ENCODE measurements around the gene ZNF426.
A peak's percentile ranks its signal among the peaks of the same experiment; 100 is the strongest.
"Not testable (repeated sequence)": the region's sequence is repeated elsewhere in the genome, so short reads cannot be mapped to it uniquely, and the experiment has no call there.

Gene ZNF426

DNA sequence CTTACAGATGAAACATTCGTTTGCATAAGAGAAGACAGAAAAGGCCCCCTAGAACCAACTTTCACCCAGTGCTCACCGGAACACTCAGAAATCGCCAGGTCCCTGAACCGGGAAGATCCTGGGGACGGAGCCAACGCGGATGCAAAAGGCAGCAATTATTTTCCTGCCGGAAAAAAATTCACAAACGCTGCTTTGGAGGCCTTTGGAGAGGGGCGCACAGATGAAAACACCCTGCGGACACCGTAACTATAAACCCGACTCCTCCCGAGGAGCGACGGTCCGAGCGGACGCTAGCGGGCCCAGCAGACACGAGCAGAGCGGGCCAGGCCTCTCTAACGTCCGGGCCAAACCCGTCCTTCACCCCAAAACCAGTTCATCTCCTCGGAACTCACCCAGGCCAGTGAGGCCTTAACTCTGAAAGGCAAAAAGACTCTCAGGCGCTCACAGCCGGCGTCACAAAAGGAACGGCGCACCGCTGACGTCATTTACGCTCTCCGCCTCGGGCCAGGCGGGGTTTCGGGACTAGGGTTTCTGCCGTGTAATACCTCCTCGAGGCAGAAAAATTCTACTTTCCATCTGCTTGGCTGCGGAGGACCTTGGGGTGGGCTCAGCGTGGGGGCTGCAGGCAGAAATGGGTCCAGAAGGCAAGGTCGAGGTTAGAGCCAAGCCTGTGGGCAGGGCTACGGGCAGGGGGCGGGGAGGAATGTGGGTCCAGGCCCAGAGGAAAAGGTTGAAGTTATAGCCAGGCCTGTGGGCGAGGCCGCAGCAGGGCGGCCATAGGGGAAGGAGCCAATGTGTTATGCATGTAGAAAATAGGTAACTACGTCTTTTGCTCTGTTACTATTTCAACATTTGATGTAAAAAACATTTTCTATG, at the start of gene ZNF426:
Gene ZNF426, minus strand, starts transcription at position 463 of the 876 bp plus-strand sequence. CDS start 2,413 bp downstream, outside the sequence.
- DNase-seq (ENCODE audit: low read depth in 4 of 4, low spot score in 1 of 4), result peak; percentile 72 to 83 (median 76)

DNA sequence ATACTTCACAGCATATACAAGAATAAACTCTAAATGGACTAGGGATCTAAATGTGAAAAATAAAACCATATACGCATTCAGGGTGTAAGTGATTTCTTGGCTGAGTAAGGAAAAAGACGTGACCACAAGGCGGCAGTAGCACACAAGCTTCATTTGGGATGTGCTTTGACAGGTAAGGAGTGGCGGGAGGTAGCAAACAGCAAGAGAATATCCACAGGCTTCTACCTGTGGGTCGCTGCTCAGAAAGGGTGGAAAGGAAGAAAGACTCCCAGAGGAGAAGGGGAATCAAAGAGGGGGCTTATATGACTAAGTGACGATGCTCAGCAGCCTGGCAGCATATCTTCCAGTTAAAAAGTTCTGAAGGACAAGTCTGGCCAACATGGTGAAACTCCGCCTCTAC, 48.3 kb upstream of the ZNF426 start:
- peak; percentile 47 to 65 (median 62) for DNase-seq (ENCODE audit: low read depth in 4 of 4, low spot score in 1 of 4)

DNA sequence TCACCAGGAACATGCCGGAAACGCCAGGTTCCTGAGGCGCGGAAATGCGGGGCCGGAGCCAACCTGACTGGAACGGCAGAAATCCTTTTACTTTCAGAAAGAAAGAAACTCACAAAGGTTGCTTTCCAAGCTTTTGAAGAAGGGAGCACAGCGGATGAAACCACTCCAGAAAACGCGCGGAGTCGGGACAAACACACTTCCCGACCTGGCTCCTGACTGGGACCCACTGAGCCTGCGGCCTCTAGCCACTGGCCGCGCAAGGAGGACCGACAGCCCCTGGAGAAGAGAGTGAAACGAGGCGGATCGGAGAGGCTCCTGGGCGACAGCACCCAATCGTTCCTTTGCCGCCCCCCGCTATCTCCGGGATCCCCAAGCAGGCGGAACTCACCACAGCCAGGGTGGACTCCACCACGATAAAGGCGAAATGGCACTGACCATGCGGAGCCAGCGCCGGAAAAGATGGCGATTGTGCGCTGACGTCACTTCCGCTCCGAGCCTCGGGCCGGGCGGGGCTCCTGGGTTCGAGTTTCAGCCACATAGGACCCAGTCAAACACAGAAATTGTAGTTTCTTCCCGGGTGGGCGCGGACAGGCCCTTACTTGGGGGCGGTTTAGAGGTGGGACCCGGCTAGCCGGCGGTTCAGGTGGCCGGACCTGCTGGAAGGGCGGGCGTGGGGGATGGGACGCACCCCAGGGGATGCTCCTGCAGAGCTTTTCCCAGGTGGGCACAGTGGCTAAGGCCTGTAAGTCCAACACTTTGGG, 45.8 kb upstream of the ZNF426 start, which contains the start of gene ZNF121:
Gene ZNF121, minus strand, starts transcription at position 432 of the 761 bp plus-strand sequence. CDS start 16,407 bp downstream, outside the sequence.
- DNase-seq (ENCODE audit: low read depth in 4 of 4, low spot score in 1 of 4), result peak; percentile 66 to 79 (median 72)

DNA sequence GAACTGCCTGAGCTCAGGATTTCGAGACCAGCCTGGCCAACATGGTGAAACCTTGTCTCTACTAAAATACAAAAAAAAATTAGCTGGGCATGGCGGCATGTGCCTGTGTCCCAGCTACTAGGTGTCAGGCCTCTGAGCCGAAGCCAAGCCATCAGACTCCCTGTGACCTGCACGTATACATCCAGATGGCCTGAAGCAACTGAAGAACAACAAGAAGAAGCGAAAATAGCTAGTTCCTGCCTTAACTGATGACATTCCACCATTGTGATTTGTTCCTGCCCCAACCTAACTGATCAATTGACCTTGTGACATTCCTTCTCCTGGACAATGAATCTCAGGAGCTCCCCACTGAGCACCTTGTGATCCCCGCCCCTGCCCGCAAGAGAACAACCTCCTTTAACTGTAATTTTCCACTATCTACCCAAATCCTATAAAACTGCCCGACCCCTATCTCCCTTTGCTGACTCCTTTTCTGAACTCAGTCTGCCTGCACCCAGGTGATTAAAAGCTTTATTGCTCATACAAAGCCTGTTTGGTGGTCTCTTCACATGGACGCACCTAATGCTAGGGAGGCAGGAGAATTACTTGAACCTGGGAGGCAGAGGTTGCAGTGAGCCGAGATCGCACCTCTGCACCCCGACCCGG, 43.8 kb upstream of the ZNF426 start:
- DNase-seq (ENCODE audit: low read depth in 4 of 4, low spot score in 1 of 4), result not testable (repeated sequence)

DNA sequence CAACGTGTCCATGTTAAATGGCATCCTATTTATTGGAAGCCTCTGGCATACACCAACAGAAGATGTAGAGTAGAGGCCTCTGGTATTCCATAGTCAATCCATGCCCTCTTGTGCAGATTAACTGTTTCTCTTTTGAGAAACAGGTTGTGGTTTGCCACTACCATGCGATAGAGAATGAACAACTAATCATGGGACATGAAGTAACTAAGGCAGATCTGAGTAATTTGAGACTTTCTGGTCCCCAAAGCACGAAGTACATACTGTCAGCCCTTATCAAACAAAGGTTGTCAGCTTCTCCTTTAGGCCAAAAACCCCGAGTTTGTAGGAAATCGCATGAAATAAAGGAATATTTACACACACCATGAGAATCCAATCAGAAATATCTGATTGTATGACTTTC, 42.3 kb upstream of the ZNF426 start:
- no peak for DNase-seq (ENCODE audit: low read depth in 4 of 4, low spot score in 1 of 4)

DNA sequence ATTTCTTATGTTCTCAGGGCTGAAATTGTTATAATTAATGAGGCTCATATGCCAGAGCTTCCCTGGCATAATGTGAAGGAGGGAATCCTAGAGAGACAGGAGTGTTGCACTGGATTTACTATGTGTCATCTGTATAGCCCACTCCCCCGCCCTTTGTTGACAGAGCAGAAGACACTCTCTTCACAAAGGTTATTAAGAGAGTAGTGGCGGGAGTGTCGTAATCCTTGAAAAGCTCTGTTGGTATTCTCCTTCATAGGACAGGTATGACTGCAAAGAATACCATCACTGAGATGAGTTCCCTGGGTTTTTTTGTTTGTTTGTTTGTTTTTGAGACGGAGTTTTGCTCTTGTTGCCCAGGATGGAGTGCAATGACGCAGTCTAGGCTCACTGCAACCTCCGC, 31.8 kb upstream of the ZNF426 start:
- no peak for DNase-seq (ENCODE audit: low read depth in 4 of 4, low spot score in 1 of 4)

DNA sequence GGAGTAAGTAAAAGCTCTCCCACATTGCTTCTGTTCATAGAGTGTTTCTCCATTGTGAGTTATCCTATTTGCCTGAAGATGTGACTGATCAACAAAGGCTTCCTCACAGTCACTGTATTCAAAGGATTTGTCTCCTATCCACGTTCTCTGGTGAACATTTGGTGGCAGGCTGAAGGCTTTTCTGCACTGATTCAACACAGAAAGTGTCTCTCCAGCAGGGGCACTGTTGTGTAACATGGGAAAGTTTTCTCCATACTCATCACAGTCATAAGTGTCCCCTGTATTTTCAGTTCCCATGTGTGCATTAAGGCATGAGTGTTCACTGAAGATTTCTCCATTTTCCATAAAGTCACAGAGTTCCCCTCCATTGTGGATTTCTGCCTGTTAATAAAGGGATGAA, 28.3 kb upstream of the ZNF426 start:
- no peak for DNase-seq (ENCODE audit: low read depth in 4 of 4, low spot score in 1 of 4)

DNA sequence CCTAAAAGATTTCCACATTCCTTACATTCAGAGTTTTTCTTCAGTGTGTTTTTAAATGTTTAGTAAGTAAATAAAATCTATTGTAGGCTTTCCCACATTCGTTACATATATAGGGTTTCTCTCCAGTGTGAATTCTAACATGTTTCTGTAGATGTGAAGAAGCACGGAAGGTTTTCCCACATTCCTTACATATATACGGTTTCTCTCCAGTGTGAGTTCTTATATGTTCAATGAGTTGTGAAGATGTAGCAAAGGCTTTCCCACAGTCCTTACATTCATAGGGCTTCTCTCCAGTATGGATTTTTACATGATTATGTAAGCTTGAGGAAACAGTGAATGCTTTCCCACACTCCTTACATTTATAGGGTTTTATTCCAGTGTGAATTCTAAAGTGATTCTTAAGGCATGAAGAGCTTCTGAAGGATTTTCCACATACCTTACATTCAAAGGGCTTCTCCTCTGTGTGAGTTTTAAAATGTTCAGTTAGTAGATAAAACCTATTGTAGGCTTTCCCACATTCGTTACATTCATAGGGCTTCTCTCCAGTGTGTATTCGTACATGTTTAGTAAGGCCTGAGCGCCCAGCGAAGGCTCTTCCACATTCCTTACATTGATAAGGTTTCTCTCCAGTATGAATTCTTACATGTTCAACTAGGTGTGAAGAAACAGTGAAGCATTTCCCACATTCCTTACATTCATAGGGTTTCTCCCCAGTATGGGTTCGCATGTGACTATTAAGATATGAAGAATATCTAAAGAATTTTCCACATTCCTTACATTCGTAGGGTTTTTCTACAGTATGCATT, 27.7 kb upstream of the ZNF426 start:
- no peak for DNase-seq (ENCODE audit: low read depth in 4 of 4, low spot score in 1 of 4)

DNA sequence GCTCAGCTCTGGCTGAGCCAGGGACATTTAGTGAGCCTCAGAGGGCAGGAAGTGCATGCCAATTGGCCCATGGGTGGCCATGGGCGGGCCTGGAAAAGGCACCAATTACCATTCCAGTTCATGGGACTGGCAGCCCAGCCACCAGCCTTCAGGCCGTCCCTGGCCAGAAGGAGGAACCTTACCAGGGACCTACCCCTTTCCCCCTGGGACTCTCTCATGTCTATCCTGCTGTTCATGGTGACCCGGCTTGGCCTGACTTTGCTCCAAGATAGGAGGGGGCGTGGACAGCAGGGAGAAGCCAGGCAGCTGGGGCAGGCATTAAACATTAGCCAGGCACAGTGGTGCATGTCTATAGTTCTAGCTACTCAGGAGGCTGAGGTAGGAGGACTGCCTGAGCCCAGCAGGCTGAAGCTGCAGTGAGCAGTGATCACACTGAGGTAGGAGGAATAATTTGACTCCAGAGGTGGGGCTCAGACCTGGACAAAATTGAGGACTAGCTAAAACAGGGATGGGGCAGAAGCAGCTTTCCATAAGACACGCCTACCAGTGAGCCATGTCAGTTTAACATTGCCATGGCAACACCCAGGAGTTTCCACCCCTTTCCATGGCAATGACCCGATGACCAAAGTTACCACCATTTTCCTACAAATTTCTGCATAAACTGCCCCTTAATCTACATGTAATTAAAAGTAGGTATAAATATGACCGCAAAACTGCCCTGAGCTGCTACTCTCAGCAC, 14.3 kb upstream of the ZNF426 start:
- DNase-seq (ENCODE audit: low read depth in 4 of 4, low spot score in 1 of 4), result no peak

DNA sequence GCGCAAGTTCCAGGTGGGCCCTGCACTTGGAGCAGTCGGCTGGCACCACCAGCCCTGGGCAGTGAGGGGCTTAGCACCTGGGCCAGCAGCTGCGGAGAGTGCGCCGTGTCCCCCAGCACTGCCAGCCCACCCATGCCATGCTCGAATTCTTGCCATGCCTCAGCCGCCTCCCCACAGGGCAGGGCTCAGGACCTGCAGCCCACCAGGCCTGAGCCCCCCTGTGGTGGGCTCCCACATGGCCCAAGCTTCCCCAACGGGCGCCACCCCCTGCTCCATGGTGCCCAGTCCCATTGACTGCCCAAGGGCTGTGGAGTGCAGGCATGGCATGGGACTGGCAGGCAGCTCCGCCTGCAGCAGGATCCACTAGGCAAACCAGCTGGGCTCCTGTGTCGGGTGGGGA, 9.4 kb upstream of the ZNF426 start:
- DNase-seq (ENCODE audit: low read depth in 4 of 4, low spot score in 1 of 4), result no peak

DNA sequence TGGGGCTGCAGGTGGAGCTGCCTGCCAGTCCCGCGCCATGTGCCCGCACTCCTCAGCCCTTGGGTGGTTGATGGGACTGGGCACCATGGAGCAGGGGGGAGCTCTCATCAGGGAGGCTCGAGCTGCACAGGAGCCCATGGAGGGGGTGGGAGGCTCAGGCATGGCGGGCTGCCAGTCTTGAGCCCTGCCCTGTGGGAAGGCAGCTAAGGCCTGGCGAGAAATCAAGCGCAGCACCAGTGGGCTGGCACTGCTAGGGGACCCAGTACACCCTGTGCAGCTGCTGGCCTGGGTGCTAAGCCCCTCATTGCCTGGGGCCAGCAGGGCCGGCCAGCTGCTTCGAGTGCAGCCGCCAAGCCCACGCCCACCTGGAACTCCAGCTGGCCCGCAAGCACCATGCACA, 2.8 kb upstream of the ZNF426 start:
- not testable (repeated sequence) for DNase-seq (ENCODE audit: low read depth in 4 of 4, low spot score in 1 of 4)

DNA sequence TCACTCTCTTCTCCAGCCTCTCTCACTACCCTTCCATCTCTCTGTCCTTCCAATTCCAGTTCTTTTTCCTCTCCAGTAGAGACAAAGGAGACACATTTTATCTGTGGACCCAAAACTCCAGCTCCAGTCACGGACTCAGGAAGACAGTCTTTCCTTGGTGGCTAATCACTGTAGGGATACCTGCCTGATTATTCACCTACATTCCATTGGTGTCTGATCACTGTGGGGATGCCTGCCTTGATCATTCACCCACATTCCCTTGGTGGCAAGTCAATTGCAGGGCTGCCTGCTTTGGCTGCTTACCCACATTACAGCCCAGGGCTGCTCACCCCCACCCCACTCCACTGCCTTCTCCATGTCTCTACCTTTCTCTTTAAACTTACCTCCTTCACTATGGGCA, 1.5 kb upstream of the ZNF426 start:
- not testable (repeated sequence) for DNase-seq (ENCODE audit: low read depth in 4 of 4, low spot score in 1 of 4)

DNA sequence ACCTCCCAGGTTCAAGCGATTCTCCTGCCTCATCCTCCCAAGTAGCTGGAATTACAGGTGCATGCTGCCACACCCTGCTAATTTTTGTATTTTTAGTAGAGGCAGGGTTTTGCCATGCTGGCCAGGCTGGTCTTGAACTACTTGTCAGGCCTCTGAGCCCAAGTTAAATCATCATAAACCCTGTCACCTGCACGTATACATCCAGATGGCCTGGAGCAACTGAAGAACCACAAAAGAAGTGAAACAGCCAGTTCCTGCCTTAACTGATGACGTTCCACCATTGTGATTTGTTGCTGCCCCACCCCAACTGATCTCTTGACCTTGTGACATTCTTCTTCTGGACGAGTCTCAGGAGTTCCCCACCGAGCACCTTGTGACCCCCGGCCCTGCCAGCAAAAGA, 756 bp upstream of the ZNF426 start:
- not testable (repeated sequence) for DNase-seq (ENCODE audit: low read depth in 4 of 4, low spot score in 1 of 4)

DNA sequence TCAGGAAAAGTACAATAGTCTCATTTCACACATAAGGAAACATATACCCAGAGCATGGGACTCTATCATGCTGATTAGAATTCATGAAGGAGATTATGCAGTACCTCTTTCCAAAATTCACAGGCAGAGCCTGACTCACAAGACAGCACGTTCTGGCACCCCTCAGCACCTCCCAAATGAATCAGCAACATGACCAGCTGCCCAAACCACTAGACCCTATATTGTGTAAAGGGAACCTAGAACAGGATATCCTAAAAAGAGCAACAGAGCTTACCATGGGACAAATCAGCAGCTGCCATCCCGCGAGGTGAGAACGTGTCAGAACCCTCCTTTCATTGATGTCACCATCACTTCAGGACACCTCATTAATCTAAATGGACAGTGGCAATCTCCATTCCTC, 2.5 kb downstream of the ZNF426 start:
- no peak for DNase-seq (ENCODE audit: low read depth in 4 of 4, low spot score in 1 of 4)

DNA sequence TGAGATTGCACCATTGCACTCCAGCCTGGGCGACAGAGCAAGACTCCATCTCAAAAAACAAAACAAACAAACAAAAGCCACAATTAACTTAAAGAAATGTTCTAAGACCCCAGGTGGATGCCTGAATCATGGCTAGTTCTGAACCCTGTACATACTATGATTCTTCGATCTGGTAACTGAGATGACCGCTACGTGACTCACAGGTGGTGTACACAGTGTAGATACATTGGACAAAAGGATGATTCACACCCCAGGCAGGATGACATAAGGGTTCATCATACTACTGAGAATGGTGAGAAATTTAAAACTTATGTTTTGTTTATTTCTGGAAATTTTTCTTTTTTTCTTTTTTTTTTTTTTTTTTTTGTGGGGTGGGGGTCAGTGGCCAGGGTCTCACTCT, 6.5 kb downstream of the ZNF426 start:
- no peak for DNase-seq (ENCODE audit: low read depth in 4 of 4, low spot score in 1 of 4)

DNA sequence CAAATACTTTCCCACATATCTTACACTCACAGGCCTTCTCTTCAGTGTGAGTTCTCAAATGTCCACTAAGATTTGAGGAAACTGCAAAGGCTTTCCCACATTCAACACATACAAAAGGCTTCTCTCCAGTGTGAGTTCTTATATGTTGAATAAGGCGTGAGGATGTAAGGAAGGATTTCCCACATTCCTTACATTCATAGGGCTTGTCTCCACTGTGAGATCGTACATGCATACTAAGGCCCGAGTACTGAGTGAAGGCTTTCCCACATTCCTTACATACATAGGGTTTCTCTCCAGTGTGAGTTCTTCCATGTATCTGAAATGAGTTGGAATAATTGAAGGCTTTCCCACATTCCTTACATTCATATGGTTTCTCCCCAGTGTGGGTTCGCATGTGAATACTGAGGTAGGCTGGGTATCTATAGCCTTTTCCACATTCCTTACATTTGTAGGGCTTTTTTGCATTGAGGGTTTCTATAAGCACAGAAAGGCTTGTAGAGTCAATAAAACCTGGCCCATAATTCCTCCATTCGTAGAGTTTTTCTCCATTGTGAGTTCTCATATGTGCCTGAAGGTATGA, 9.6 kb downstream of the ZNF426 start:
- no peak for DNase-seq (ENCODE audit: low read depth in 4 of 4, low spot score in 1 of 4)

DNA sequence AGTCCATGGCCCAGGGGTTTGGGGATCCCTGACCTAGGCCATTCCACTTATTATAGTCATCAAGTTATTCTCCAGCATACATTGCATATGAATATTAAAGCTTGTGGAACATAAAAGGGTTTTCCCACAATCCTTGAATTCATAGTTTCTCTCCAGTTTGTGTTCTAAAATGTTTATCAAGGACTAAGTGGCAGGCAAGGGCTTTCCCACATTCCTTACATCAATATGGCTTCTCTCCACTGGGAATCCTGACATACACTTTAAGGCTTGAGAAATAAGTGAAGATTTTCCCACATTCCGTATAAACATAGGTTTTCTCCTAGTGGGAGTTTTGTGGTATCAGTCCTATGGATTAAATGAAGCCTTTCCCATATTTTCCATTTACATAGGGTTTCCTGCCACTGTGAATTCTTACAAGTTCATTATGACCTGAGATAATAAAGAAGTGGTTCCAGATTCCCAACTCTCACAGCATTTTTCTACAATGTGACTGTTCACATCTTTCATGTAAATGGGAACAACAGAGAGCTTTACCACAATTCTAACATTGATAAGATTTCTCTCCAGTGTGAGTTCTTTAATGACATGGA, 14.5 kb downstream of the ZNF426 start:
- no peak for DNase-seq (ENCODE audit: low read depth in 4 of 4, low spot score in 1 of 4)

DNA sequence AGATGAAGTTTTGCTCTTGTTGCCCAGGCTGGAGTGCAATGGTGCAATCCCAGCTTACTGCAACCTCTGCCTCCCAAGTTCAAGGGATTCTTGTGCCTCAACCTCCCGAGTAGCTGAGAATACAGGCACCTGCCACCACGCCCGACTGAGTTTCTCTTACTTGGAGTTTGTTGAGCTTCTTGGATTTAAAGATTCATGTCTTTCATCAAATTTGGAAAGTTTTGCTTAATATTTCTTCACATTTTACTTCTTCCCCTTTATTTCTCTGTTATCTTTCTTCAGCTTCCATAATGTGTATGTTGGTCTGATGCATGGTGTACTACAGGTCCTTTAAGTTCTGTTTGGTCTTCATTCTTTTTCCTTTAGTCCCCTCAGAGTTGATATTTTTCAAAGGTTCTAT, 31.2 kb downstream of the ZNF426 start:
- DNase-seq (ENCODE audit: low read depth in 4 of 4, low spot score in 1 of 4), result no peak

DNA sequence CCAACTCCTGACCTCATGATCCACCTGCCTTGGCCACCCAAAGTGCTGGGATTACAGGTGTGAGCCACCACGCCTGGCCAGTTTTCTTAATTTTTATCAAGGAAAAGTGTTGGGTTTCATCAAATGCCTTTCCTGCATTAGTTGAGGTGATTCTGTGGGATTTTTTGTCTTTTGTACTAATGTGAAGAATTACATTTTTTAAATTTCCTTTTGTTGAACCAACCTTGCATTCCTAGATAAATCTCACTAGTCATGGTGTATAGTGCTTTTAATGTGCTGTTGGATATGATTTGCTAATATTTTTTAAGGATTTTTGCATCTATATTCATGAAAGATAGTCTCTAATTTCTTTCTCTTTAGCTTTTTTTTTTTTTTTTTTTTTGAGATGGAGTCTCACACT, 37.6 kb downstream of the ZNF426 start:
- no peak for DNase-seq (ENCODE audit: low read depth in 4 of 4, low spot score in 1 of 4)
